ENCODE results near the gene WNT6. TPM values are rescaled to one million over a fixed set of nuclear protein-coding genes. Genes with fewer than 3 reads are reported as not detected.

WNT6 gene
- total RNA-seq, 1 experiment from 2014 or later: 7.8 TPM

GRCh38 chr2:218815649-218816048 is 44.0 kb upstream of the WNT6 start:
- no peaks in the 10 kb centered on the region for H3K36me3 ChIP-seq (ENCODE audit: insufficient read depth, low read length)
- H3K27me3 ChIP-seq (ENCODE audit: low read length): no peaks in the 10 kb centered on the region

GRCh38 chr2:218816561-218817011 is 43.0 kb upstream of the WNT6 start:
- Histone ChIP-seq H3K9ac (ENCODE audit: low read length) (no peak overlapping the region), H3K79me2 (ENCODE audit: low read length) (no peaks in the 10 kb centered on the region), H4K20me1 (ENCODE audit: insufficient read depth, low read depth, low read length) (no peaks in the 10 kb centered on the region), H3K27me3 (ENCODE audit: low read length) (no peaks in the 10 kb centered on the region), H3K36me3 (ENCODE audit: insufficient read depth, low read length) (no peaks in the 10 kb centered on the region), H2AFZ (ENCODE audit: low read length) (no peak overlapping the region), H3K4me1 (ENCODE audit: low read length) (no peaks in the 10 kb centered on the region), H3K9me2 (replicated peaks; ENCODE audit: insufficient read depth, low read length) (no peaks in the 10 kb centered on the region), H3K9me3 (ENCODE audit: low read length) (no peaks in the 10 kb centered on the region), H3K27ac (ENCODE audit: low read length) (no peak overlapping the region), H3K4me3 (ENCODE audit: low read length) (no peak overlapping the region), H3K4me2 (ENCODE audit: low read depth, low read length, poor library complexity, severe bottlenecking) (no peak overlapping the region)
- no peak for DNase-seq

More at GRCh38 chr2:218815649-218816048, 44.0 kb upstream of the WNT6 start:
- DNase-seq: no peak
- Histone ChIP-seq H3K9me3 (ENCODE audit: low read length) (no peaks in the 10 kb centered on the region), H3K4me3 (ENCODE audit: low read length) (no peak overlapping the region), H3K79me2 (ENCODE audit: low read length) (no peaks in the 10 kb centered on the region), H2AFZ (ENCODE audit: low read length) (no peak overlapping the region), H3K27ac (ENCODE audit: low read length) (no peak overlapping the region), H4K20me1 (ENCODE audit: insufficient read depth, low read depth, low read length) (no peaks in the 10 kb centered on the region), H3K9me2 (replicated peaks; ENCODE audit: insufficient read depth, low read length) (no peaks in the 10 kb centered on the region), H3K9ac (ENCODE audit: low read length) (no peak overlapping the region), H3K4me2 (ENCODE audit: low read depth, low read length, poor library complexity, severe bottlenecking) (no peak overlapping the region), H3K4me1 (ENCODE audit: low read length) (no peaks in the 10 kb centered on the region)

GRCh38 chr2:218819093-218819492 is 40.5 kb upstream of the WNT6 start:
- Histone ChIP-seq H2AFZ (ENCODE audit: low read length) (no peak overlapping the region), H3K79me2 (ENCODE audit: low read length) (no peaks in the 10 kb centered on the region), H3K9ac (ENCODE audit: low read length) (no peak overlapping the region), H3K27me3 (ENCODE audit: low read length) (no peaks in the 10 kb centered on the region), H3K4me1 (ENCODE audit: low read length) (no peaks in the 10 kb centered on the region), H4K20me1 (ENCODE audit: insufficient read depth, low read depth, low read length) (no peaks in the 10 kb centered on the region), H3K4me2 (ENCODE audit: low read depth, low read length, poor library complexity, severe bottlenecking) (no peak overlapping the region), H3K4me3 (ENCODE audit: low read length) (no peak overlapping the region), H3K27ac (ENCODE audit: low read length) (no peak overlapping the region), H3K36me3 (ENCODE audit: insufficient read depth, low read length) (no peaks in the 10 kb centered on the region), H3K9me2 (replicated peaks; ENCODE audit: insufficient read depth, low read length) (no peaks in the 10 kb centered on the region), H3K9me3 (ENCODE audit: low read length) (no peaks in the 10 kb centered on the region)
- DNase-seq: no peak

- H3K9ac ChIP-seq (ENCODE audit: low read length): no peak overlapping the region
- H4K20me1 ChIP-seq (ENCODE audit: insufficient read depth, low read depth, low read length): no peaks in the 10 kb centered on the region
- DNase-seq: no peak
- no peak overlapping the region for H3K4me3 ChIP-seq (ENCODE audit: low read length)
- no peaks in the 10 kb centered on the region for H3K27me3 ChIP-seq (ENCODE audit: low read length)
- H3K4me2 ChIP-seq (ENCODE audit: low read depth, low read length, poor library complexity, severe bottlenecking): no peak overlapping the region
- no peaks in the 10 kb centered on the region for H3K9me2 ChIP-seq (replicated peaks; ENCODE audit: insufficient read depth, low read length)
- H3K79me2 ChIP-seq (ENCODE audit: low read length): no peaks in the 10 kb centered on the region
- H2AFZ ChIP-seq (ENCODE audit: low read length): no peak overlapping the region
- no peaks in the 10 kb centered on the region for H3K9me3 ChIP-seq (ENCODE audit: low read length)
- H3K27ac ChIP-seq (ENCODE audit: low read length): no peak overlapping the region
- no peaks in the 10 kb centered on the region for H3K36me3 ChIP-seq (ENCODE audit: insufficient read depth, low read length)
- H3K4me1 ChIP-seq (ENCODE audit: low read length): no peaks in the 10 kb centered on the region
Observed at GRCh38 chr2:218820746-218821369, 38.7 kb upstream of the WNT6 start.

GRCh38 chr2:218821605-218822211 is 37.9 kb upstream of the WNT6 start:
- H3K79me2 ChIP-seq (ENCODE audit: low read length): no peaks in the 10 kb centered on the region
- no peaks in the 10 kb centered on the region for H3K36me3 ChIP-seq (ENCODE audit: insufficient read depth, low read length)
- H3K4me3 ChIP-seq (ENCODE audit: low read length): no peak overlapping the region
- no peak overlapping the region for H2AFZ ChIP-seq (ENCODE audit: low read length)
- H3K27ac ChIP-seq (ENCODE audit: low read length): no peak overlapping the region
- H4K20me1 ChIP-seq (ENCODE audit: insufficient read depth, low read depth, low read length): no peaks in the 10 kb centered on the region
- no peaks in the 10 kb centered on the region; the same call in 1 of the 2 replicates for H3K4me1 ChIP-seq (ENCODE audit: low read length)
- no peak for DNase-seq
- H3K9ac ChIP-seq (ENCODE audit: low read length): no peak overlapping the region
- no peak overlapping the region for H3K4me2 ChIP-seq (ENCODE audit: low read depth, low read length, poor library complexity, severe bottlenecking)
- H3K27me3 ChIP-seq (ENCODE audit: low read length): no peaks in the 10 kb centered on the region
- H3K9me3 ChIP-seq (ENCODE audit: low read length): no peaks in the 10 kb centered on the region
- H3K9me2 ChIP-seq (replicated peaks; ENCODE audit: insufficient read depth, low read length): no peaks in the 10 kb centered on the region

- H3K36me3 ChIP-seq (ENCODE audit: insufficient read depth, low read length): no peaks in the 10 kb centered on the region
- no peak overlapping the region for H3K9ac ChIP-seq (ENCODE audit: low read length)
- no peak overlapping the region for H3K27ac ChIP-seq (ENCODE audit: low read length)
- H3K4me1 ChIP-seq (ENCODE audit: low read length): no peaks in the 10 kb centered on the region; the same call in 1 of the 2 replicates
- H3K4me3 ChIP-seq (ENCODE audit: low read length): no peak overlapping the region
- no peaks in the 10 kb centered on the region for H4K20me1 ChIP-seq (ENCODE audit: insufficient read depth, low read depth, low read length)
- H3K4me2 ChIP-seq (ENCODE audit: low read depth, low read length, poor library complexity, severe bottlenecking): no peak overlapping the region
- H3K79me2 ChIP-seq (ENCODE audit: low read length): no peaks in the 10 kb centered on the region
- H3K9me3 ChIP-seq (ENCODE audit: low read length): no peaks in the 10 kb centered on the region
- no peaks in the 10 kb centered on the region for H3K27me3 ChIP-seq (ENCODE audit: low read length)
- DNase-seq: no peak
- no peaks in the 10 kb centered on the region for H3K9me2 ChIP-seq (replicated peaks; ENCODE audit: insufficient read depth, low read length)
- no peak overlapping the region for H2AFZ ChIP-seq (ENCODE audit: low read length)
Observed at GRCh38 chr2:218822622-218823021, 37.0 kb upstream of the WNT6 start.

- H4K20me1 ChIP-seq (ENCODE audit: insufficient read depth, low read depth, low read length): no peaks in the 10 kb centered on the region
Observed at GRCh38 chr2:218823196-218823855, 36.3 kb upstream of the WNT6 start.

GRCh38 chr2:218824004-218824403 is 35.6 kb upstream of the WNT6 start:
- DNase-seq: no peak
- Histone ChIP-seq H3K9me3 (ENCODE audit: low read length) (no peaks in the 10 kb centered on the region), H2AFZ (ENCODE audit: low read length) (no peak overlapping the region), H3K27ac (ENCODE audit: low read length) (no peak overlapping the region), H3K79me2 (ENCODE audit: low read length) (no peaks in the 10 kb centered on the region), H3K4me3 (ENCODE audit: low read length) (no peak overlapping the region), H3K4me1 (ENCODE audit: low read length) (no peaks in the 10 kb centered on the region; the same call in 1 of the 2 replicates), H3K9me2 (replicated peaks; ENCODE audit: insufficient read depth, low read length) (no peaks in the 10 kb centered on the region), H3K9ac (ENCODE audit: low read length) (no peak overlapping the region), H3K27me3 (ENCODE audit: low read length) (no peaks in the 10 kb centered on the region), H4K20me1 (ENCODE audit: insufficient read depth, low read depth, low read length) (no peaks in the 10 kb centered on the region), H3K4me2 (ENCODE audit: low read depth, low read length, poor library complexity, severe bottlenecking) (no peak overlapping the region), H3K36me3 (ENCODE audit: insufficient read depth, low read length) (no peaks in the 10 kb centered on the region)

More at GRCh38 chr2:218823196-218823855, 36.3 kb upstream of the WNT6 start:
- Histone ChIP-seq H3K9me2 (replicated peaks; ENCODE audit: insufficient read depth, low read length) (no peaks in the 10 kb centered on the region), H3K36me3 (ENCODE audit: insufficient read depth, low read length) (no peaks in the 10 kb centered on the region), H3K4me3 (ENCODE audit: low read length) (no peak overlapping the region), H3K9me3 (ENCODE audit: low read length) (no peaks in the 10 kb centered on the region), H3K9ac (ENCODE audit: low read length) (no peak overlapping the region), H3K27me3 (ENCODE audit: low read length) (no peaks in the 10 kb centered on the region), H2AFZ (ENCODE audit: low read length) (no peak overlapping the region), H3K4me2 (ENCODE audit: low read depth, low read length, poor library complexity, severe bottlenecking) (no peak overlapping the region), H3K79me2 (ENCODE audit: low read length) (no peaks in the 10 kb centered on the region), H3K27ac (ENCODE audit: low read length) (no peak overlapping the region), H3K4me1 (ENCODE audit: low read length) (no peaks in the 10 kb centered on the region; the same call in 1 of the 2 replicates)
- no peak for DNase-seq
